GM20000 (cell line): ENCODE results near the gene PAF1.

Experiments
- DNase-seq: peaks from one replicate; pipeline ENCODE4 v3.0.0; 2012; ENCODE audit warnings: low spot score
- TF ChIP-seq, protein P1 (sequence below): IDR thresholded peaks from 2 replicates; pipeline ENCODE4 v1.5.1; 2012; ENCODE audit warnings: mild to moderate bottlenecking, control low read depth; ENCODE audit errors: extremely low read depth, missing control alignments

Gene PAF1

DNA sequence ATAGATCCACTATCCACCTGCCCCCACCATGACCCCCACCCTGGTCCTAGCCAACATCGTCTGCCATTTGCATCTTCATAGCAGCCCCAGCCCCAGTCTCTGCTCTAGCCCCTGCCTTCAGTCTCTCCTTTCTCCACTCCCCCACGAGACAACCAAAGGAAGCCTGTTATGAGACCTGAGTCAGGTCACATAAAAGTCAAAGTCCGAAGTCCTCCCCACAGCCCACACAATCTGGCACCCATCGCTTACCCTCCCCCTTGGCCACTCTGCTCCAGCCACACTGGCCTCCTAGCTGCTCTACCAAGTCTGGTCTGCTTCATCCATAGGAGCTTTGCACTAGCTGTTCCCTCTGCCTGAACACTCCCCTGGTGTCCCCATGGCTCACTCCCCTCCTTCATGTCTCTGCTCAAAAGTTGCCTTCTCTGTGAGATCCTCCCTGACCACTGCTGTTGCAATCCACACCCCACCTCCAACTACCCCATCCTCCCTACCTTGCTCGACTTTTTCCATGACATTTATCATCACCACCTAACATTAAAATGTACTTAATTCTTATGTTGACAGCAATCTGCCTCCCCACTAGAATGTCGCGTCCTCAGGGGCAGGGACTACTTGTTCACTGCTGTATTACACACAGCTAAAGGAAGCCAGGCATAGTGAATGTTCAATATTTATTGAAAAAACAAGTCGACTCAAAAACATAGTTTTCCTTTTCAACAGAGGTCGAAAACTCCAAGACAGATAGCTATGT lies 20.4 kb upstream of the PAF1 start:
- DNase-seq = peak; percentile 63
- TF ChIP-seq, protein P1, sequence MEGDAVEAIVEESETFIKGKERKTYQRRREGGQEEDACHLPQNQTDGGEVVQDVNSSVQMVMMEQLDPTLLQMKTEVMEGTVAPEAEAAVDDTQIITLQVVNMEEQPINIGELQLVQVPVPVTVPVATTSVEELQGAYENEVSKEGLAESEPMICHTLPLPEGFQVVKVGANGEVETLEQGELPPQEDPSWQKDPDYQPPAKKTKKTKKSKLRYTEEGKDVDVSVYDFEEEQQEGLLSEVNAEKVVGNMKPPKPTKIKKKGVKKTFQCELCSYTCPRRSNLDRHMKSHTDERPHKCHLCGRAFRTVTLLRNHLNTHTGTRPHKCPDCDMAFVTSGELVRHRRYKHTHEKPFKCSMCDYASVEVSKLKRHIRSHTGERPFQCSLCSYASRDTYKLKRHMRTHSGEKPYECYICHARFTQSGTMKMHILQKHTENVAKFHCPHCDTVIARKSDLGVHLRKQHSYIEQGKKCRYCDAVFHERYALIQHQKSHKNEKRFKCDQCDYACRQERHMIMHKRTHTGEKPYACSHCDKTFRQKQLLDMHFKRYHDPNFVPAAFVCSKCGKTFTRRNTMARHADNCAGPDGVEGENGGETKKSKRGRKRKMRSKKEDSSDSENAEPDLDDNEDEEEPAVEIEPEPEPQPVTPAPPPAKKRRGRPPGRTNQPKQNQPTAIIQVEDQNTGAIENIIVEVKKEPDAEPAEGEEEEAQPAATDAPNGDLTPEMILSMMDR = no peak

DNA sequence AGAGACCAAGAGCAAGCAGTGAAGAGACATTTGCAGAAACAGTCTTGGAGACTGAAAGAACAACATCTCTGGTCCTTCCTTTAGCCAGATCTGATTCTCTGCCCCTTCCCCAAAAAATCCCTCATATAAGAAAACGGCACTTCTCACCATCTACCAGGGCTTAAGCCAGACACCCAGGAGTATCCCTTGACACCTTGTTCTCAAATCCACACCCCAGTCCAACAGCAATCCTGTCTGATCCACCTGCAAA lies 19.9 kb upstream of the PAF1 start:
- no peak for DNase-seq
- TF ChIP-seq, protein P1 = no peak

DNA sequence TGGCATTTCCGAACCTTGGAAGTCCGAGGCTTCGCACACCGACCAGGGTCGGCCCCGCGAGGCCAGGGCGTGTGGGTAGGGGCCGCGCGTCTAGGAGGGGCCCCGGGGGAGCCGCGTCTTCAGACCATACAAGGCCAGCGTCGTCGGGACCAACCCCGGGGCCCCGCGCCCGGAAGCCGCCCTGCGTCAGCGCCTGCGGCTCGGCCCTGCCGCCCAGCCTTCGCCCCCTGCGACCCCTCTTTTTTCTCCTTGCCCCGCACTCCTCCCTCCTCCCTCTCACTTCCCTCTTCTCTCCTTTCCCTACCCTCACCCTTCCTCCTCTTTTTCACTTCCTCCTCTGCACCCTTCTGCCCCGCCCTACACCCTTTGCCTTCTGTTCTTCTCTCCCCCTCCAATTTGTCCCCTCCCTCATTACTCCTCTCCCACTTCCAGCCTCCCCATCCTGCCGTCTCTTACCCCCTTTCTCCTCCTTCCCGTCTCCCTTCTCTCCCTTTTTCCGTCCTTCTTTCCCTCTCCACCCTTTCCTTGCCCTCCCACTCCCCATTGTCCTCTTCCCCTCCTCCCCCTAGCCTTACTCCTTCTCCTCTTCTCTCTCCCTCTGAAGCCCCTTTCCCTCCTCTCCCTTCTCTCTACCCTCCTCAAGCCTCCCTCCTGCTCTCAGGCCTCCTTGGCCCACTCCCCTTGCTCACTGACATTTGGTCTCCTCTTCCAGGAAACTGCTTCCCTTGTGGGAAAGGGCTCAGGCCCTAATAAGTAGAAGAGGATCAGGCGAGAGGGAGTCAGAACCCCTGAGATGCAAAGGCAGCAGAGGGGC lies 19.3 kb upstream of the PAF1 start:
- TF ChIP-seq, protein P1 = no peak
- peak; percentile 83 for DNase-seq

DNA sequence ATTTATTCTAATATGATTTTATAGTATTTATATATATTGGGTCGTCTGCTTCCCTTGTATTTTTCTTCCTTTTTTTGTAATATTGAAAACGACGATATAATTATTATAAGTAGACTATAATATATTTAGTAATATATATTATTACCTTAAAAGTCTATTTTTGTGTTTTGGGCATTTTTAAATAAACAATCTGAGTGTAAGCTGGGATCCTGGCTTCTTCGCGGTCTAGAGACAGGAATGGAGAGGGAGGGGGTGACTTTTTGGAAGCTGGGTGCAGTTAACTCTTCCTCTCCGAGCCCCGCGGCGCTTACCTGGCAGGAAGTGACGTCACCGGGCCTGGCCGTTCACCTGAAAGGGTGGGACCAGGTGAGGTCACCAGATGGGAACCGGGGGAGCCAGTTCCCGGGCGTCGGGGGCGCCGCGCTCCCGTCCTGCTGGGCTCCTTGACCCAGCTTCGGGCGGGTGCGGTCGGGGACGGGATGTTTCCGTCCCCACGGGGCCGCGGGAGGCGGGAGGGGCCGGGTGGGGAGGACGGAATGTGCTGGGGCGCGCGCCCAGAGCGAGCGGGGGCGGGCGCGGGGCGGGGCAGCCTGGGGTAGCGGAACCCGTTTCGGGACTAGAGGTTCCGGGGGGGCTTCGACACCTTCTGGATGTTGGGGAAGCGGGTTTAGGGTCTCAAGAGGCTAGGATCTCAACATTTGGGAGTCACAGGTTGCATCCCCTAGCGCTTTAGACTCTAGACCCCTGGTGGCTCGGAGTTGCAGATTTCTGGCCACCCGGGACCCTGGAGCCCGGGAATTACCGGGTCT lies 18.5 kb upstream of the PAF1 start:
- DNase-seq = peak; percentile 69
- TF ChIP-seq, protein P1 = no peak

DNA sequence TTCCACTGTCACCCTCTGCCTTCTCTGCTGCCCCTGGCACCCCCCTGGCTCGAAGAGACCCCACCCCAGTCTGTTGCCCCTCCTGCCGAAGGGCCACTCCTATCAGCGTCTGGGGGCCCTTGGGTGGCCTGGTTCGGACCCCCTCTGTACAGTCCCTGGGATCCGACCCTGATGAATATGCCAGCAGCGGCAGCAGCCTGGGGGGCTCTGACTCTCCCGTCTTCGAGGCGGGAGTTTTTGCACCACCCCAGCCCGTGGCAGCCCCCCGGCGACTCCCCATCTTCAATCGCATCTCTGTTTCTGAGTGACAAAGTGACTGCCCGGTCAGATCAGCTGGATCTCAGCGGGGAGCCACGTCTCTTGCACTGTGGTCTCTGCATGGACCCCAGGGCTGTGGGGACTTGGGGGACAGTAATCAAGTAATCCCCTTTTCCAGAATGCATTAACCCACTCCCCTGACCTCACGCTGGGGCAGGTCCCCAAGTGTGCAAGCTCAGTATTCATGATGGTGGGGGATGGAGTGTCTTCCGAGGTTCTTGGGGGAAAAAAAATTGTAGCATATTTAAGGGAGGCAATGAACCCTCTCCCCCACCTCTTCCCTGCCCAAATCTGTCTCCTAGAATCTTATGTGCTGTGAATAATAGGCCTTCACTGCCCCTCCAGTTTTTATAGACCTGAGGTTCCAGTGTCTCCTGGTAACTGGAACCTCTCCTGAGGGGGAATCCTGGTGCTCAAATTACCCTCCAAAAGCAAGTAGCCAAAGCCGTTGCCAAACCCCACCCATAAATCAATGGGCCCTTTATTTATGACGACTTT lies 17.7 kb upstream of the PAF1 start:
- DNase-seq = no peak
- TF ChIP-seq, protein P1 = no peak

DNA sequence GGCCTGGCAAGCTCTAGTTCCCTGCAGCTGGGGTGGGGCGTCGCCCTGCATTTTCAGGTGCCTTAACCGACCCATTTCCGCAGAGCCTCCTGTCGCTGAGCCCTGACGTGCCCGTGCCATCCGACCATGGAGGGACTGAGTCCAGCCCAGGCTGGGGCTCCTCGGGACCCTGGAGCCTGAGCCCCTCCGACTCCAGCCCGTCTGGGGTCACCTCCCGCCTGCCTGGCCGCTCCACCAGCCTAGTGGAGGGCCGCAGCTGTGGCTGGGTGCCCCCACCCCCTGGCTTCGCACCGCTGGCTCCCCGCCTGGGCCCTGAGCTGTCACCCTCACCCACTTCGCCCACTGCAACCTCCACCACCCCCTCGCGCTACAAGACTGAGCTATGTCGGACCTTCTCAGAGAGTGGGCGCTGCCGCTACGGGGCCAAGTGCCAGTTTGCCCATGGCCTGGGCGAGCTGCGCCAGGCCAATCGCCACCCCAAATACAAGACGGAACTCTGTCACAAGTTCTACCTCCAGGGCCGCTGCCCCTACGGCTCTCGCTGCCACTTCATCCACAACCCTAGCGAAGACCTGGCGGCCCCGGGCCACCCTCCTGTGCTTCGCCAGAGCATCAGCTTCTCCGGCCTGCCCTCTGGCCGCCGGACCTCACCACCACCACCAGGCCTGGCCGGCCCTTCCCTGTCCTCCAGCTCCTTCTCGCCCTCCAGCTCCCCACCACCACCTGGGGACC lies 16.9 kb upstream of the PAF1 start:
- no peak for DNase-seq
- TF ChIP-seq, protein P1 = no peak
